Neural cell (in vitro differentiated cells): ENCODE measurements around the gene KNOP1. TPM values are rescaled to one million over a fixed set of nuclear protein-coding genes. Genes with fewer than 3 reads are reported as not detected.

Experiments used
- H2AFZ ChIP-seq: fragments of 200-600, 300-800 bp; sonication (generic), shearing (Covaris generic); 2 replicates; pipeline ENCODE4 v1.6.0; 2014; ENCODE audit warnings: low read depth, mild to moderate bottlenecking, antibody characterized with exemption, low read length, moderate library complexity
- H3F3A ChIP-seq: fragments of 200-600 bp; shearing (Covaris generic); 2 replicates; pipeline ENCODE4 v1.6.1; 2016; ENCODE audit warnings: mild to moderate bottlenecking, moderate library complexity, mixed read lengths, antibody characterized with exemption, low read length; ENCODE audit not compliant: insufficient read depth, poor library complexity, severe bottlenecking
- H3K27ac ChIP-seq: fragments of 200-600, 300-800 bp; sonication (generic), shearing (Covaris generic); 2 replicates; pipeline ENCODE4 v1.5.1; 2014; ENCODE audit warnings: mild to moderate bottlenecking, low read length, moderate library complexity
- H3K27me3 ChIP-seq: fragments of 300-800, 200-600 bp; sonication (generic), shearing (Covaris generic); 2 replicates; pipeline ENCODE4 v1.6.0; 2014; ENCODE audit warnings: mild to moderate bottlenecking, low read depth, low read length, moderate library complexity; ENCODE audit not compliant: insufficient read depth
- H3K36me3 ChIP-seq: fragments of 300-800, 200-600 bp; sonication (generic), shearing (Covaris generic); 2 replicates; pipeline ENCODE4 v1.5.1; 2014; ENCODE audit warnings: mild to moderate bottlenecking, antibody characterized with exemption, low read length, moderate library complexity; ENCODE audit not compliant: insufficient read depth
- H3K4me2 ChIP-seq: fragments of 300-800, 200-600 bp; sonication (generic), shearing (Covaris generic); 2 replicates; pipeline ENCODE4 v1.6.0; 2014; ENCODE audit warnings: mild to moderate bottlenecking, low read length
- H3K4me3 ChIP-seq: fragments of 300-800, 200-600 bp; sonication (generic), shearing (Covaris generic); 2 replicates; pipeline ENCODE4 v1.5.1; 2014; ENCODE audit warnings: mild to moderate bottlenecking, low read length, moderate library complexity
- H3K79me2 ChIP-seq: fragments of 200-600 bp; shearing (Covaris generic); replicated peaks from 2 replicates; pipeline ENCODE4 v1.6.0; 2014; ENCODE audit warnings: mild to moderate bottlenecking, low read length, moderate library complexity; ENCODE audit not compliant: insufficient read depth
- H3K9ac ChIP-seq: fragments of 300-800, 200-600 bp; sonication (generic), shearing (Covaris generic); 2 replicates; pipeline ENCODE4 v1.6.1; 2016; ENCODE audit warnings: mild to moderate bottlenecking, low read length, mixed read lengths
- H3K9me2 ChIP-seq: fragments of 200-600 bp; shearing (Covaris generic); 2 replicates; pipeline ENCODE4 v1.6.1; 2016; ENCODE audit warnings: mild to moderate bottlenecking, low read length, mixed read lengths; ENCODE audit not compliant: insufficient read depth
- H3K9me3 ChIP-seq: fragments of 200-600, 300-800 bp; sonication (generic), shearing (Covaris generic); 2 replicates; pipeline ENCODE4 v1.6.1; 2016; ENCODE audit warnings: mild to moderate bottlenecking, mixed run types, low read length, moderate library complexity, mixed read lengths
- H4K20me1 ChIP-seq: fragments of 200-600 bp; shearing (Covaris generic); 2 replicates; pipeline ENCODE4 v1.6.1; 2016; ENCODE audit warnings: mild to moderate bottlenecking, mixed run types; ENCODE audit not compliant: insufficient read depth
- CTCF ChIP-seq: fragments of 450-650 bp; IDR thresholded peaks from 2 replicates; pipeline ENCODE4 v1.5.1; 2014; ENCODE audit warnings: antibody characterized with exemption, mild to moderate bottlenecking, moderate library complexity; ENCODE audit not compliant: poor library complexity, severe bottlenecking
- EP300 ChIP-seq: fragments of 450-650 bp; conservative IDR thresholded peaks from 2 replicates; pipeline ENCODE4 v1.6.1; 2014; ENCODE audit warnings: antibody characterized with exemption, mild to moderate bottlenecking, moderate library complexity; ENCODE audit not compliant: poor library complexity, severe bottlenecking
- EZH2 ChIP-seq: fragments of 200-600, 300-800 bp; shearing (Covaris generic), sonication (generic); IDR thresholded peaks from 2 replicates; pipeline ENCODE4 v1.6.1; 2014; ENCODE audit warnings: antibody characterized with exemption, low read length, borderline replicate concordance, mild to moderate bottlenecking; ENCODE audit not compliant: insufficient read depth, poor library complexity, severe bottlenecking
- MXI1 ChIP-seq: fragments of 450-650 bp; conservative IDR thresholded peaks from 2 replicates; pipeline ENCODE4 v1.6.1; 2014; ENCODE audit warnings: antibody characterized with exemption, mild to moderate bottlenecking; ENCODE audit not compliant: poor library complexity, severe bottlenecking
- POLR2AphosphoS5 ChIP-seq: IDR thresholded peaks from 2 replicates; pipeline ENCODE4 v1.6.1; 2012
- RAD21 ChIP-seq: fragments of 450-650 bp; conservative IDR thresholded peaks from 2 replicates; pipeline ENCODE4 v1.6.1; 2014; ENCODE audit warnings: antibody characterized with exemption, mild to moderate bottlenecking, moderate library complexity
- SMC3 ChIP-seq: fragments of 450-650 bp; conservative IDR thresholded peaks from 2 replicates; pipeline ENCODE4 v1.6.1; 2014; ENCODE audit warnings: antibody characterized with exemption, mild to moderate bottlenecking, moderate library complexity; ENCODE audit not compliant: poor library complexity
- TAF1 ChIP-seq: IDR thresholded peaks from 2 replicates; pipeline ENCODE4 v1.6.1; 2012; ENCODE audit warnings: low read depth
- polyA plus RNA-seq: library from polyadenylated mRNA; depleted of rRNA; stranded (reverse); fragments of >200 nt; gene quantifications from 2 replicates; pipeline ENCODE4 v1.2.3, GENCODE V29; 2014
- TF ChIP-seq, protein P1 (sequence below): IDR thresholded peaks from 2 replicates; pipeline ENCODE4 v1.6.1; 2012; ENCODE audit warnings: borderline replicate concordance

The KNOP1 gene
- polyA plus RNA-seq, 1 donor from 2014 or later, result 40.1 TPM

DNA sequence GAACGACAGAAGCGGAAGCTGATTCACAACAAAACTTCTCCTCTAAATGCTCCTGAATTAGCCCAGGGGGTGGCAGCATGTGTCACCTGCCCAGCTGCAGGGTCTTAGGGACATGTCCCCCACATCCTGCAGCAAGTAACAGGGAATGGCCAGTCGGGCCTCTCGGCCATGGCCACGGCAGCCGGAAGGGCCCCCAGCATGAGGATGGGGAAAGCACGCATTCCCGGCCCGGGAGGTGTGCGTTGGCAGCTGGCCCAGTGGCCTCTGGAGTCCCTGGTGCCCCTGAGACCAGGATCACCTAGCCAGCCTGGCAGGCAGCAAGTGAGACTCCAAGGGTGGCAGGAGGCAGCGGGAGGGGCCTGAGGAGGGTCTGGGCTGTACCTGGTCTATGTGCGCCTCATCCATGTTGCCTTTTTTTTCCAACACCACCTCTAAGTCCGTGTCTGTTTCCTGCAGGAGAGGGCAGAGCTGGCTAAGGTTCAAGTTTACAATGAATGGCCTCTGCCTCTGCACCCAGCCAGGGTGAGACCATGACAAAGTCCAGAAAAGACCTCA is 7.0 kb downstream of the KNOP1 start:
- H3K4me3 ChIP-seq, result no peak overlapping the region
- H3F3A ChIP-seq, result no peaks in the 10 kb centered on the region
- no peak overlapping the region for H3K27ac ChIP-seq
- no peaks in the 10 kb centered on the region for H3K9me2 ChIP-seq
- no peak overlapping the region for H3K9ac ChIP-seq
- no peaks in the 10 kb centered on the region for H3K36me3 ChIP-seq
- H3K4me2 ChIP-seq, result no peak overlapping the region
- H3K9me3 ChIP-seq, result no peaks in the 10 kb centered on the region
- TF ChIP-seq, protein P1, sequence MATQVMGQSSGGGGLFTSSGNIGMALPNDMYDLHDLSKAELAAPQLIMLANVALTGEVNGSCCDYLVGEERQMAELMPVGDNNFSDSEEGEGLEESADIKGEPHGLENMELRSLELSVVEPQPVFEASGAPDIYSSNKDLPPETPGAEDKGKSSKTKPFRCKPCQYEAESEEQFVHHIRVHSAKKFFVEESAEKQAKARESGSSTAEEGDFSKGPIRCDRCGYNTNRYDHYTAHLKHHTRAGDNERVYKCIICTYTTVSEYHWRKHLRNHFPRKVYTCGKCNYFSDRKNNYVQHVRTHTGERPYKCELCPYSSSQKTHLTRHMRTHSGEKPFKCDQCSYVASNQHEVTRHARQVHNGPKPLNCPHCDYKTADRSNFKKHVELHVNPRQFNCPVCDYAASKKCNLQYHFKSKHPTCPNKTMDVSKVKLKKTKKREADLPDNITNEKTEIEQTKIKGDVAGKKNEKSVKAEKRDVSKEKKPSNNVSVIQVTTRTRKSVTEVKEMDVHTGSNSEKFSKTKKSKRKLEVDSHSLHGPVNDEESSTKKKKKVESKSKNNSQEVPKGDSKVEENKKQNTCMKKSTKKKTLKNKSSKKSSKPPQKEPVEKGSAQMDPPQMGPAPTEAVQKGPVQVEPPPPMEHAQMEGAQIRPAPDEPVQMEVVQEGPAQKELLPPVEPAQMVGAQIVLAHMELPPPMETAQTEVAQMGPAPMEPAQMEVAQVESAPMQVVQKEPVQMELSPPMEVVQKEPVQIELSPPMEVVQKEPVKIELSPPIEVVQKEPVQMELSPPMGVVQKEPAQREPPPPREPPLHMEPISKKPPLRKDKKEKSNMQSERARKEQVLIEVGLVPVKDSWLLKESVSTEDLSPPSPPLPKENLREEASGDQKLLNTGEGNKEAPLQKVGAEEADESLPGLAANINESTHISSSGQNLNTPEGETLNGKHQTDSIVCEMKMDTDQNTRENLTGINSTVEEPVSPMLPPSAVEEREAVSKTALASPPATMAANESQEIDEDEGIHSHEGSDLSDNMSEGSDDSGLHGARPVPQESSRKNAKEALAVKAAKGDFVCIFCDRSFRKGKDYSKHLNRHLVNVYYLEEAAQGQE, result no peak
- no peak for TF ChIP-seq EP300
- TF ChIP-seq RAD21, result no peak
- TF ChIP-seq MXI1, result no peak
- TF ChIP-seq POLR2AphosphoS5, result no peak
- no peak for TF ChIP-seq CTCF
- TF ChIP-seq EZH2, result no peak
- no peak for TF ChIP-seq SMC3
- no peak for TF ChIP-seq TAF1
- peaks cover 16% of the 10 kb centered on the region for H3K79me2 ChIP-seq
- no peak overlapping the region for H2AFZ ChIP-seq
- no peaks in the 10 kb centered on the region for H3K27me3 ChIP-seq
- no peaks in the 10 kb centered on the region for H4K20me1 ChIP-seq

DNA sequence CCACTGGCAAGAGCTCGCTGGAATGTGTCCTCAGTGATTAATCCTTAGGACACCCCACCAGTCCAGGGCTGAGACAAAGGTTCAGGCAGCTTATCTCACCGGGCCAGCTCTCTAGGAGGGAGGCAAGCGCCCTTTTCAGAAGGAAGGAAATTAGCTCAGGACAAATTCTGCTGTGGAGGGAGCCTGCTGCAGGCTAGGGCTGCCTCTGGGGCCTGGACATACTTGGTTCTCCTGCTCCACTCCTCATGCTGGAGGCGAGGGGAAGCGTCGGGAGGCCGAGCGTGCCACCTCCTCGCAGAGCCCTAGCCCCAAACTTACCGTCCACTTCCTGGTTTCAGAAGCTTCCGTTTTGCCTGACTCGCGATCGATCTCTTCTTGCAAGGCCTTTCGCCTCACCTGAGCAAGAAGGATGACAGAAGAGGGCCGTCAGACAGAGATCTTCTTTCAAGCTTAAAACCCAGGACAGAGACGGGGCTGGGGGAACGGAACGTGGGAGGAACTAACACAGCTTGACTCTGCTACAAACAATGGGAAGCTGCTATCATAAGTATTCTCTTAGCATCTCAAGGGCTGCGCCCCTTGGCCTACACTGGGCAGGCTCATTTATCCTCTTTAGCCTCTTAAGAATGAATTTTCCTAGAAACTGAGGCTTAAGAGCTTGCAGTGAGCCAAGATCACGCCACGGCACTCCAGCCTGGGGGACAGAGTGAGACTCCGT is 7.7 kb downstream of the KNOP1 start:
- H3K4me3 ChIP-seq, result no peak overlapping the region
- no peak overlapping the region for H3K9ac ChIP-seq
- H3K27me3 ChIP-seq, result no peaks in the 10 kb centered on the region
- H3K9me2 ChIP-seq, result no peaks in the 10 kb centered on the region
- H3K9me3 ChIP-seq, result no peaks in the 10 kb centered on the region
- TF ChIP-seq SMC3, result no peak
- TF ChIP-seq EP300, result no peak
- no peak for TF ChIP-seq EZH2
- TF ChIP-seq RAD21, result no peak
- TF ChIP-seq, protein P1, result no peak
- TF ChIP-seq POLR2AphosphoS5, result no peak
- H4K20me1 ChIP-seq, result no peaks in the 10 kb centered on the region
- H2AFZ ChIP-seq, result no peak overlapping the region
- no peaks in the 10 kb centered on the region for H3F3A ChIP-seq
- no peaks in the 10 kb centered on the region for H3K36me3 ChIP-seq
- peaks cover 10% of the 10 kb centered on the region for H3K79me2 ChIP-seq
- H3K27ac ChIP-seq, result no peak overlapping the region
- no peak overlapping the region for H3K4me2 ChIP-seq
